HG03565 (cell line): ENCODE measurements around the gene HMGCL.

ENCODE experiments used
- ATAC-seq: cut with Tn5 transposase; IDR thresholded peaks from one replicate; pipeline ENCODE4 v1.9.1; 2021; ENCODE audit warnings: mild to moderate bottlenecking, moderate library complexity; ENCODE audit not compliant: unreplicated experiment

Gene HMGCL

GRCh38 chr1:23779826-23780371 is 45.3 kb downstream of the HMGCL start:
- no peak for ATAC-seq

- peak; percentile 53 for ATAC-seq
Observed at GRCh38 chr1:23777979-23778814, 47.0 kb downstream of the HMGCL start, which contains the start of gene PITHD1. Gene PITHD1 (plus strand): TSS chr1:23778418. CDS start chr1:23778516, 98 bp downstream.

- no peak for ATAC-seq
Observed at GRCh38 chr1:23776217-23776616, 49.0 kb downstream of the HMGCL start.

- no peak for ATAC-seq
Observed at GRCh38 chr1:23774174-23774880, 50.9 kb downstream of the HMGCL start.

GRCh38 chr1:23772854-23773242 is 52.4 kb downstream of the HMGCL start:
- no peak for ATAC-seq

- ATAC-seq, result no peak
Observed at GRCh38 chr1:23772049-23772853, 53.0 kb downstream of the HMGCL start.

GRCh38 chr1:23768733-23769132 is 56.5 kb downstream of the HMGCL start:
- no peak for ATAC-seq

GRCh38 chr1:23763041-23763577 is 62.1 kb downstream of the HMGCL start:
- no peak for ATAC-seq

GRCh38 chr1:23759277-23759676 is 66.0 kb downstream of the HMGCL start:
- ATAC-seq, result no peak

GRCh38 chr1:23757812-23758211 is 67.4 kb downstream of the HMGCL start:
- no peak for ATAC-seq

GRCh38 chr1:23756676-23757075 is 68.6 kb downstream of the HMGCL start:
- ATAC-seq, result no peak

GRCh38 chr1:23752909-23753308 is 72.3 kb downstream of the HMGCL start:
- ATAC-seq, result no peak
